HG02885 (cell line): ENCODE measurements around the gene WASF2.
A peak's percentile ranks its signal among the peaks of the same experiment; 100 is the strongest.
"Not testable (repeated sequence)": the region's sequence is repeated elsewhere in the genome, so short reads cannot be mapped to it uniquely, and the experiment has no call there.

Experiments used
- ATAC-seq: cut with Tn5 transposase; IDR thresholded peaks from one replicate; pipeline ENCODE4 v1.9.1; 2021; ENCODE audit warnings: mild to moderate bottlenecking; ENCODE audit not compliant: unreplicated experiment, poor library complexity

WASF2 gene

DNA sequence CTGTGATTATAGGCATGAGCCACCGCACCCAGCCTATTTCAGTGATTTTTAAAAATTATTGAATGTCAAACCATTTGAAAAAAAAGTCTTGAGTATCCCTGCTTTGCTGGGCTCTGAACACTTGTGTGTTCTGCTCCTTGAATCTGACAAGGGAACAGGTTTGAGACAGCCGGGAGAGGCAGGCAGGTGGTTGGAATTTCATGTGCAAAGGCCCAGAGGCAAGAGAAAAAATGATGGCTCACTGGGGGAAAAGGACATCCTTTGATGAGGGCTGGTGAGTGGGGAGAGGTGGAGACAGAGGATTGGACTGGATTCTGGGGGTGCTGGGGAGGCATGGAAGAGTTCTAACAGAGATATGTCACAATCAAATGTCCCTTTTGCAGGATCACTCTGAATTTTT lies 13.1 kb upstream of the WASF2 start:
- ATAC-seq: no peak

DNA sequence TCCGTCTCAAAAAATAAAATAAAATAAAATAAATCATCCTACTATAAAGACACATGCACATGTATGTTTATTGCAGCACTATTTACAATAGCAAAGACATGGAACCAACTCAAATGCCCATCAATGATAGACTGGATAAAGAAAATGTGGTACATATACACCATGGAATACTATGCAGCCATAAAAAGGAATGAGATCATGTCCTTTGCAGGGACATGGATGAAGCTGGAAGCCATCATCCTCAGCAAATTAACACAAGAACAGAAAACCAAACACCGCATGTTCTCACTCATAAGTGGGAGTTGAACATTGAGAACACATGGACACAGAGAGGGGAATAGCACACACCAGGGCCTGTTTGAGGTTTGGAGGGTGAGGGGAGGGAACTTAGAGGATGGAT lies 11.2 kb upstream of the WASF2 start:
- not testable (repeated sequence) for ATAC-seq

DNA sequence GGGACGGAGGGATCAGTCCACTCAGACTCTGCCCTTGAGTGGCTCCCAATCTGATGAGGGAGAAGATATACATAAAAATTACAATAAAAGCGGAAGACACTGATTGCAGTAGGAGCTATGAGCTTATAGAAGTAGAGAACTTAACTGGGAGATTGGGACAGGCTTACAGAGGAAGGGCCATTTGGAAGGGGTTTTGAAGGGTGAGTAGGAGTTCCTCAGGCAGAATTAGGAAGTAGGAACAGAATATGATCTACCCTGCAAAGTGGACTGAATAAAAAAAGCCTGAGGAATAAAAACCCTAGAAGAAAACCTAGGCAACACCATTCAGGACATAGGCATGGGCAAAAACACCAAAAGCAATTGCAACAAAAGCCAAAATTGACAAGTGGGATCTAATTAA lies 9.2 kb upstream of the WASF2 start:
- no peak for ATAC-seq

DNA sequence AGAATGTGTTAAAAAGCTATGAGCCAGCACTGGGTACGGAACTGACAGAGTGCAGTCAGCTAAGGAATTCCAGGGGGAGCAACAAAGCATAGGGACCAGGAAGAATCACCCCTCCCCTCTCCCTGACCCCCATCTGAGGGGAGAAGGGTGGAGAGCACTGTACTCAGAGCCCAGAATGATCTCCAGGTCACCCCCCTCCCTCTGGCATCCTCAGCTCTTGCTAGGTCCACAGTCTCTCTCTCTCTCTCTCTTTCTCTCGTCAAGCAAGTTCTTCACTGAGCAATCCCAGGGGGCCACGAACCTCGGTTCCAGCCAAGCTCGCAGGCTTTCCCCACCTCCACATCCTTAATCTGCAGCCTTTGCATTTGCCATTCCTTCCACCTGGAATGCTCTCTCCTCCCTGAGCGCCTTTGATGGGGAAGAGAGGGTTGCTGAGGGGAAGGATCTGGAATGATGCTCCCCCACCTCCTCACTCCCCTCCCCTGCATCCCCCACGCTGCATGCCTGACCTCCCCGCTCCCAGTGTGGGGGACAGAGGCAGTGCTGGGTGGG lies 6.7 kb upstream of the WASF2 start:
- no peak for ATAC-seq

DNA sequence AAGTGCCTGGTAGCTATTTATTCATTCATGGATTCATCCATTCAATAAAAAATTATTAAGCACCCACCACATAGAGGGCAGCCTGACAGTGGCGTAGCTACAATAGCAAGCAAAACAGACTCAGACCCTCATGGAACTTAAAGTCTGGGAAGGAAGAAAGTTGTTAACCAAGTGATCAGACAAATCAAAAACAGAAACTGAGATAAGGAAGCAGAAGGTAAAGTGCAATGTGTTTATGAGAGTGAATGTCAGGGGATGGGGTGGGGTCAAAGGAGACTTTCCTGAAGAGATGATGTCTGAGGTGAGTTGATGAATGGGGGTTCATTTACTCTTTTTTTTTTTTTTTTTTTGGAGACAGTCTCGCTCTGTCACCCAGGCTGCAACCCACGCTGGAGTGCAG lies 2.8 kb upstream of the WASF2 start:
- ATAC-seq: no peak

DNA sequence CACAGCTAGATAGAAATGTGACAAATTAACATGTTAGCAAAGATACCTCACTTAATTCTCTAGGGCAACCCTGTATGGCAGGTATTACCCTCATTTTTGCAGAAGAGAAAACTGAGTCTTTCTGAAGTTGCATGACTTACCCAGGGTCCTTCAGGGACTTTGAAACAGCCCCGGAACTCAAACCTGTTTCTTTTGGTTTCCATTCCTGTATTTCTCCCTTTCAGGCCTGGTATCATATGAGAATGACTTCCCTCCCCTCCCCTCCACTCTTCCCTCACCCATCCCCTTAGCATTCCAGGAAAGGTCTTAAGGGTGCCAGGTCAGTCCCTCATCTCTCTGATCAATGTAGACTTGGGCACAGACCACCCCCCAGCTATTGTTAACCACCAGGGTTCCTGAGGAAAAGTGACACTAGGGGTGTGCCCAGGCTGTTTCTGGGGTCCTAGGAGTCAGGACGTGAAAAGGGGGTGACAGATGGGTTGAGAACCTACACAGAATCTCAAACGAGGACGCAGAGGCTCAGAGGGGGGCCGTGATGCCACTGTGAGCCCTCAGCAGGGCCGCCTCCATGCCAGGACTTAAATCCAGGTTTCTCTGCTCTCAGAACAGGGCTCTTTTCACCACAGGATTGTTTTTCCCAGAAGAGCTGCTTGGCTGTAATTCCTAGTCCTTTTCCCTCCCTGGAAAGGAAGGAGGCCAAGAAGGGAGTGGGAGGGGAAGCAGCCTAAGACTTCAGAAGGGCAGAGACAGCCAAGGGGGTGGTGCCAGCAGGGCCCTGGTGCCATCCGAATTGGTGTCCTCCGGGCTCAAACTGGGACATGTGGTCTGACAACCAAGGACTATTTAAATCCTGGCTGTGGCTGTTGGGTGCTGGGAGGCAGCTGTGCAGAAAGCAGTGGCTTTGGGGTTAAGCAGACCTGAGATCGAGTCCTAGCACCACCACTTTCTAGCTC lies 2.1 kb upstream of the WASF2 start:
- ATAC-seq: no peak

DNA sequence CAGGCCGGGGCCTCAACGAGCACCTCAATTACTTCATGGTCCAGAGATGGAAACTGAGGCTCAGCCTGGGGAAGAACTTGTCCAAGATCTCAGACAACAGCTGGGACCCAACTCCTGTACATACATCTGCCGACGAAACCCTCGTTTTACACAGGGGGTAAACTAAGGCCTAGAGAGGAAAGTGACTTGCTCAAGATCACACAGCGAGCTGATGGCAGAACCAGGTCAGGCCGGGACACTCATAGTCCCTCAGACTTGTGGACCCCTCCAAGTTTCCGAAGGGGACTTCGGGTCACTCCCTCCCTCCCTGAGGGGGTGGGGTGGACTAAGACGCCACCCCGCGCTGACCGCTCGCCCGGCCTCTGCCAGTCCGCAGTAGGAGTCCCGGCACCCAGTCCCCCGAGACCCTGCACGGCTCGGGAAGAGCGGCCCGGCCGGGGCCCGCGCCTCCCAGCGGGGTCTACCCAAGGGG lies 430 bp downstream of the WASF2 start:
- peak; percentile 17 for ATAC-seq

DNA sequence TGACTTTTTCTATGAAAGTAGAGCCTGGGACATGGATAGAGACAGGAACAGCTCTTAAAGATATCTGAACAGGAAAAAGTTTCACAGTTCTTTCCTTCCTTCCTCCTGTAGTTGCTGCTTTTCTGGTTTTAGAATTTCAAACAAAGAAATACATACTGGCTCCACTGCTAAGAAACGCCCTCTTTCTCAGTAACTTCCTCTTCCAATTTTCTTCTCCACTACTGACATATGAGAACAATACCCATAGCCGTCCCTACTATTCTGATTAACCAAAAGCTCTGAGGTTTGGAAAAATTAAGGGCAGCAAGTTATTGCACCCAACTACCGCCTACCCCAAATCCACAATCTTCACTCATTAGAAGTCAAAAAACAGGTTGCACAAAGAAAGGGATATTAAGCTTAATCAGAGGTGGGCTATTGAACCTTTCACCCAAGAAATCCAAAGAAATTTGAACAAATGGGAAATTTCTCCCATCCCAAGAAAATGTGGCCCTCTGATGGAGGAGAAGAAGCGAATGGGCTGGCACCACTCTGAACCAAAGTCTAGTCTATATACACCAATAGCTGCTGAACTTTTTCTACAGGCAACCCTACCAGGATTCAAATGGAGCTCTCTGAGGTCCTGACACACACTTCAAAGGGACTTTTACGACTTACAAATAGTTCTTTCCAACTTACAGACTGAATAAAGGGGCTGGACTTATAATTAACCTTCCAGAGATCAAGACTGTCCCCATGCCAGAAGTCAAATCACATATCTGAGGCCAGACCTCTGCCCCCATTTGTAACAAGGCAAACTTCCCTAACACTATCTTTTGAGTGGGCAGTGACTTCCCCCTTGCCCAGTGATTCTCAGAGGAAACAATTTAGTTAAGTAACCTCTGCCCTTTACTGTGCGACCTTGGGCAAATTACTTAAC lies 1.7 kb downstream of the WASF2 start:
- ATAC-seq: no peak

DNA sequence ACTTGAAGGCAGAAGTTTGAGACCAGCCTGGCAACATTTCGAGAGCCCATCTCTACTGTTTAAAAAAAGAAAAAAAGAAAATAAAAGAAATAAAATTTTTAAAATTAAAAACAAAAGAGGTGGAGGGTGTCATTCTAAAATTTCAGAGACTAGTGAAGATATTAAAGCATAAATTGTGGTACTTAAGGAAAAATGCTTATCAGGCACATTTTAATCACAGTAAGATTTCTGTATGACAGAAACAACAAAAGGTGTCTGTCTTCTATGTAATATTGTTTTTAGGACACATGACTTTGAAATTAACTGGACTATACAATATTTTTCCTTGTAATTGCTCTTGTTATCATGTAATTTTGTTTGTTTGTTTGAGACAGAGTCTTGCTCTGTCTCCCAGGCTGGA lies 4.6 kb downstream of the WASF2 start:
- no peak for ATAC-seq

DNA sequence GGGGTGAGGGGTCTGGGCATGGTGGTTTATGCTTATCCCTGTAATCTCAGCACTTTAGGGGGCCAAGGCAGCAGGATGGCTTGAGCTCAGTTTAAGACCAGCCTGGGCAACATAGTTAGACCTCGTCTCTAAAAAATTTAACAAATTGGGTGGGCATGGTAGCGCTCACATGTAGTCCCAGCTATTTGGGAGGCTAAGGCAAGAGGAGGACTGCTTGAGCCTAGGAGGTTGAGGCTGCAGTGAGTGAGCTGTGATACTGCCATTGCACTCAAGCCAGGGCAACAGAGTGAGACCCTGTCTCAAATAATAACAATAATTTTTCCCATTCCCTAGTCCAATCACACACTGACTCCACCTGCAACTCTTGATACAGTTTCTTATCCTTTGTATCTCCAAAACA lies 6.3 kb downstream of the WASF2 start:
- ATAC-seq: no peak

DNA sequence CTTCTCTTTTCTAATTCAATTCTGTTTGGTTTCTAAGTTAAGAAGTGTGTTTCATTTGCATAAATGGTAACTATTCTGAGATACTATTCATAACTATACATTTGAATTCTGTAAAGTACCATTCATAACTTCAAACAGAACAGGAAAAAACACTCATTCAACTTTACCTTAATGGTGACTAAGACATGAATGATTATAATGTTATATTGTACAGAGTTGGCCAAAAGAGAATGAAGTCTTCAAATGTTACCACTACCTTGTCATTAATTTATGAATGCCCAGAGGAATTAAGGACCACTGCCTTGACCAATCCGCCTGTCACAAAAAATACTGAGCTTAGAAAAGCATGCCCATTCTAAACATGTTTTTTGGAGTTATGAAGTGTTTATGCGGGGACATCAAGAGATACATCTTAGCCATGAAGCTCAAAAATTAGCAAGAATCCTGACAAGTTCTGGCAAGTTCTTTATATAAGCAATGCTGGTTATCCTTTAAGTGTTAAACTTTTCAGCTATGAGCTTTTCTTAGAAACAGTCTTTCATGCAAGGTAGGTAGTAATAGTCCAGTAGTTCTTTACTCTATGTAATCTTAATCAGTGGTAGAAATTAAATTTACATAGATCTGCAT lies 7.9 kb downstream of the WASF2 start:
- peak; percentile 51 for ATAC-seq

DNA sequence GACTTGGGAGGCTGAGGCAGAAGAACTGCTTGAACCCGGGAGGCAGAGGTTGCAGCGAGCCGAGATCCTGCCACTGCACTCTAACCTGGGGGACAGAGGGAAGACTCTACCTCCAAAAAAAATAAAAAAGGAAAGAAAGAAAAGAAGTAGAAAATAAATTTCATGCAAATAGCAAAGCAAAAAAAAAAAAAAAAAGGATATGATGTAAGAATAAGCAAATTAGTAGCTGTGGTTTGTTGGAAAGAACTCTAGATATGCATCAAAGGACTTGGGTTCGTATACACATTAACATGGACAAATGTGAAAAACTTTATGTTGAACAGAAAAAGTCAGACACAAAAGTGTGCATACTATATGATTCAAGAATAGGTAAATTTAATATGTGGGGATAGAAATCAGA lies 11.9 kb downstream of the WASF2 start:
- no peak for ATAC-seq

DNA sequence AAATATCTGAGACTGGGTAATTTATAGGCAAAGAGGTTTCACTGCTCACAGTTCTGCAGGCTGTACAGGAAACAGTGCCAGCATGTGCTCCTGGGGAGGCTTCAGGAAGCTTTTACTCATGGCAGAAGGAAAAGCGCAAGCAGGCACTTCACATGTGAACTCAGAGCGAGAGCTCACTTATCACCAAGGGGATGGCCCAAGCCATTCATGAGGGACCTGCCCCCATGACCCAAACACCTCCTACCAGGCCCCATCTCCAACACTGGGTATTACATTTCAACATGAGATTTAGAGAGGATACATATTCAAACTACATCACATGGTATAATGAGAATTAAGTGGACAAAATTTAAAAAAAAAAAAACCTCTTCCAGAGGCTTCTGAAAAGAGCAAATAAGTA lies 13.7 kb downstream of the WASF2 start:
- ATAC-seq: no peak

DNA sequence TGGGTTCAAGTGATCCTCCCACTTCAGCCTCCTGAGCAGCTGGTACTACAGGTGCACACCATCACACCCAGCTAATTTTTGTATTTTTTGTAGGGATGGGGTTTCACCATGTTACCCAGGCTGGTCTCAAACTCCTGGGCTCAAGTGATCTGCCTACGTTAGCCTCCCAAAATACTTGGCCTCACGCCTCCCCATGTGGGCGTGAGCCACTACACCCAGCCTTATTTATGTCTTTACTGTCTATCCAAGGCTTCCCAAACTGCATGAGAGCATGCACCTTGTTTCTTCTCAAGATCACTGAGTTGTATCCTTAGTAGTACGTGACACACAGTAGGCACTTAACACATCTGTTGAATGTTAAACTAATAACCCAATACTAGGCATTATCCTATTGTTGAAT lies 14.2 kb downstream of the WASF2 start:
- no peak for ATAC-seq

DNA sequence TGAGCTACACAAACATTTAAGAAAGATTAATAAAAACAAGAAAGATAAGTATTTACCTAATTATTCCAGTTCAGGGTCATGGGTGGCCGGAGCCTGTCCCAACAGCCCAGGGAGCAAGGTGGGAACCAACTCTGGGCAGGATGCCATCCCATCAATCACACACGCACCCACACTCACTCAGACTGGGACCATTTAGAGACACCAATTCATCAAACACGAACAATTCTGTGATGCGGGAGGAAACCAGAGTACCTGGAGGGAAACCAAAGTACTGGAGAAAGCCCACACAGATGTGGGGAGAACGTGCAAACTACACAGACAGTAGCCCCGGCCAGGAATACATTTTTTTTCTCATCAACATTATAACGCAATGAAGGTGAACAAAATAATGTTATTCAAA lies 16.2 kb downstream of the WASF2 start:
- ATAC-seq: no peak

DNA sequence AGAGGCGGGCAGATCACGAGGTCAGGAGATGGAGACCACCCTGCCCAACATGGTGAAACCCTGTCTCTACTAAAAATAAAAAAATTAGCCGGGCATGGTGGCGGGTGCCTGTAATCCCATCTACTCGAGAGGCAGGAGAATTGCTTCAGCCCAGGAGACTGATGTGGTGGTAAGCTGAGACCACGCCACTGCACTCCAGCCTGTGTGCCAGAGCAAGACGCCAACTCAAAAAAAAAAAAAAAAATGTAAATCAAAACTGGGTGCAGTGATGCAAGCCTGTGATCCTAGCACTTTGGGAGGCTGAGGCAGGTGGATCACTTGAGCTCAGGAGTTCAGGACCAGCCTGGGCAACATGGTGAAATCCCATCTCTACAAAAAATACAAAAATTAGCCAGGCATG lies 17.9 kb downstream of the WASF2 start:
- ATAC-seq: not testable (repeated sequence)

DNA sequence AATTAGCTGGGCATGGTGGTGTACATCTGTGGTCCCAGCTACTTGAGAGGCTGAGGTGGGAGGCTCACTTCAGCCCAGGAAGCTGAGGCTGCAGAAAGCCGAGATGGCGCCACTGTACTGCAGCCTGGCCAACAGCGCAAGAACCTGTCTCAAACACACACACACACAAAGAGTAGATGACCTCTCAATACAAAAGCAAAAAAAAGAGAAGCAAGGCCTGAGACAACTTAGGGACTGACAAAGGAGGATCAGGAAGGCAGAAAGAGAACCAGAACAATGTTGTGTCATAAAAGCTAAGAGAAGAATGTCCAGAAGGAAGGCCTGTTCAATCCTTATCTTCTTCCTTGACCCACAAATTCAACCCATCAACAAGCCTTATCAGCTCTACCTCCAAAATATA lies 18.5 kb downstream of the WASF2 start:
- no peak for ATAC-seq

DNA sequence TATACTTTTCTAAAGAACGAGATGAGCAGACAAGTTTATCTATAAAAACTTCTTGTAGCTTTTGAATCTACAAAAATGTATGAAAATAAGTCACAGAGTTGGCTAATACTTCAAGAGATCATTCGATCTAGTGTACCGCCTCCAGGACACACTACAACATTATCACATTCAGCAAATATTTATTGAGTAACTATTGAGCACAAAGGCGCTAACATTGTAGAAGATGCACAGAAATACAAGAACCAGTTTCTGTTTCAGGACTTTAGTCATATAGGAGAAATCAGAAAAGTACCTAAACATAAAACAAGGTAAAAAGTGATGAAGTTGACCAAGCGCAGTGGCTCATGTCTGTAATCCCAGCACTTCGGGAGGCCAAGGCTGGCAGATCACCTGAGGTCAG lies 20.6 kb downstream of the WASF2 start:
- no peak for ATAC-seq

DNA sequence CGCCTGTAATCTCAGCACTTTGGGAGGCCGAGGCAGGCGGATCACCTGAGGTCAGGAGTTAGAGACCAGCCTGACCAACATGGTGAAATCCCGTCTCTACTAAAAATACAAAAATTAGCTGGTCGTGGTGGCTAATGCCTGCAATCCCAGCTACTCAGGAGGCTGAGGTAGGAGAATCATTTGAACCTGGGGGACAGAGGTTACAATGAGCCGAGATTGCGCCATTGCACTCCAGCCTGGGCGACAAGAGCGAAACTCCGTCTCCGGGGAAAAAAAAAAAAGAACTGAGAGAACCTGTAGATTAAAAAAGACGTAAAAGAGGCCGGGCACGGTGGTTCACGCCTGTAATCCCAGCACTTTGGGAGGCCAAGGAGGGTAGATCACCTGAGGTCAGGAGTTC lies 21.6 kb downstream of the WASF2 start:
- ATAC-seq: not testable (repeated sequence)

DNA sequence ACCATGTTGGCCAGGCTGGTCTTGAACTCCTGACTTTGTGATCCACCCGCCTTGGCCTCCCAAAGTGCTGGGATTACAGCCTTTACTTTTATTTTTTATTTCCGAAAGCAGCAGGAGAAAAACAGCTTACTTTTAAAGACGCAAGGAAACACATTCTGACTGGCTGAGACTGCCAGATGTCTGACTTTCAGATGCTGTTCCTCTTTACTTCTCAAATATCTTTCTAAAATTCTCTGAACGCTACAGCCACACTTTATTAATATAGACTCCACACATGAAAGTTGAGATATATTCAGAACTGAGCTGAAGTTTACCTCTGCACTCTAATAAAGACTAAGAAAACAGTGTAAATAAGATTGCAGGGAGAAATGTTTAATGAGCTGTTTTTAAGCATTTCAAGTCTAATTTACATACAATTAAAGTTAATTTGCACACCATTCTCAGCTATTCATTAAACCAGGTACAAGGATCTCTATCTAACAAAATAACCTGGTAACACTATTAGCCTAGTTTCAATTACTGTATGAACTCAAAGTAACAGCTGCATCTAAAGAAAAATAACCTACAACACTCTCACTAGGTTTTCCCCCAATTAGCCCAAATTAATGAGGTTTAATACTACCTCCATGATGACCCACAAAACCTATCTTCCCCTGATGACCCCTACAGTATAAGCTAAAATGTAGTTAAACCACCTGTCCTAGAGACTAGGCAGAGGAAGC lies 24.9 kb downstream of the WASF2 start:
- ATAC-seq: no peak
